ENCODE data around the gene CTSF.

GRCh38 chr11:66543263-66544107 is 24.9 kb downstream of the CTSF start:
- no peak for TF ChIP-seq FOXA3 (CRISPR knock-in tag; IDR thresholded peaks at IDR 0.05)
- TF ChIP-seq SRF (IDR thresholded peaks at IDR 0.05; ENCODE audit: low read depth, low read length), result no peak
- TF ChIP-seq ATF7 (IDR thresholded peaks at IDR 0.05), result no peak
- no peak for TF ChIP-seq ATF7 (CRISPR knock-in tag; IDR thresholded peaks at IDR 0.05)
- TF ChIP-seq TAF1 (CRISPR knock-in tag; IDR thresholded peaks at IDR 0.05), result no peak
- TF ChIP-seq ELK4 (CRISPR knock-in tag; IDR thresholded peaks at IDR 0.05; ENCODE audit: borderline replicate concordance), result no peak
- TF ChIP-seq RNF219 (CRISPR knock-in tag; IDR thresholded peaks at IDR 0.05), result no peak
- TF ChIP-seq ZZZ3 (CRISPR knock-in tag; IDR thresholded peaks at IDR 0.05; ENCODE audit: borderline replicate concordance), result no peak
- no peak for TF ChIP-seq MYC (CRISPR knock-in tag; IDR thresholded peaks at IDR 0.05; ENCODE audit: borderline replicate concordance)
